Activated T-helper 17 cell treated with anti-CD3 and anti-CD28 coated beads, Interleukin-2, amount 50 U/mL, for 72 hours (primary cell): ENCODE data around the gene KRT6A. TPM values are rescaled to one million over a fixed set of nuclear protein-coding genes. Genes with fewer than 3 reads are reported as not detected.
"Not testable (repeated sequence)": the region's sequence is repeated elsewhere in the genome, so short reads cannot be mapped to it uniquely, and the experiment has no call there.

ENCODE experiments used
- ATAC-seq: fragments of 150-1000 bp; cut with Tn5 transposase; replicated peaks from 2 replicates; pipeline ENCODE4 v1.10.0; 2021; ENCODE audit warnings: mild to moderate bottlenecking, moderate library complexity
- H3K27ac Mint-ChIP-seq: one replicate; pipeline ENCODE4 v1.8.0; 2022; ENCODE audit warnings: mixed read lengths
- H3K27me3 Mint-ChIP-seq: one replicate; pipeline ENCODE4 v1.8.0; 2022; ENCODE audit warnings: mixed read lengths
- H3K36me3 Mint-ChIP-seq: one replicate; pipeline ENCODE4 v1.8.0; 2022; ENCODE audit warnings: low read depth, mild to moderate bottlenecking, mixed read lengths
- H3K4me1 Mint-ChIP-seq: one replicate; pipeline ENCODE4 v1.8.0; 2022; ENCODE audit warnings: mixed read lengths
- H3K4me3 Mint-ChIP-seq: one replicate; pipeline ENCODE4 v1.8.0; 2022; ENCODE audit warnings: mild to moderate bottlenecking, mixed read lengths
- H3K9me3 Mint-ChIP-seq: one replicate; pipeline ENCODE4 v1.8.0; 2022; ENCODE audit warnings: mixed read lengths
- total RNA-seq, 2 donors: library from RNA; stranded (reverse); gene quantifications; one replicate each; pipeline ENCODE4 v1.2.3, GENCODE V29; 2022

Gene KRT6A
- total RNA-seq, 2 donors from 2014 or later, result not detected

- no peak for ATAC-seq
- peaks cover 25% of the 10 kb centered on the region for H3K27me3 Mint-ChIP-seq
- no peak overlapping the region for H3K4me3 Mint-ChIP-seq
- no peaks in the 10 kb centered on the region for H3K9me3 Mint-ChIP-seq
- no peak overlapping the region for H3K27ac Mint-ChIP-seq
- no peaks in the 10 kb centered on the region for H3K36me3 Mint-ChIP-seq
- no peaks in the 10 kb centered on the region for H3K4me1 Mint-ChIP-seq
These were observed 6.9 kb upstream of the KRT6A start for GRCh38 chr12:52499806-52500560.

- Mint-ChIP-seq H3K27ac (no peak overlapping the region), H3K9me3 (no peaks in the 10 kb centered on the region), H3K36me3 (no peaks in the 10 kb centered on the region), H3K4me1 (no peaks in the 10 kb centered on the region), H3K27me3 (peaks cover 30% of the 10 kb centered on the region), H3K4me3 (no peak overlapping the region)
- ATAC-seq, result no peak
These were observed 5.9 kb upstream of the KRT6A start for GRCh38 chr12:52498946-52499345.

- H3K27me3 Mint-ChIP-seq, result peaks cover 39% of the 10 kb centered on the region
- no peak overlapping the region for H3K27ac Mint-ChIP-seq
- H3K4me1 Mint-ChIP-seq, result no peaks in the 10 kb centered on the region
- ATAC-seq, result no peak
- H3K9me3 Mint-ChIP-seq, result no peaks in the 10 kb centered on the region
- no peaks in the 10 kb centered on the region for H3K36me3 Mint-ChIP-seq
- H3K4me3 Mint-ChIP-seq, result no peak overlapping the region
These were observed 4.9 kb upstream of the KRT6A start for GRCh38 chr12:52497975-52498374.

GRCh38 chr12:52496590-52497071 lies 3.6 kb upstream of the KRT6A start:
- Mint-ChIP-seq H3K9me3 (no peaks in the 10 kb centered on the region), H3K27ac (no peak overlapping the region), H3K4me1 (no peaks in the 10 kb centered on the region), H3K36me3 (no peaks in the 10 kb centered on the region), H3K27me3 (peaks cover 41% of the 10 kb centered on the region), H3K4me3 (no peak overlapping the region)
- ATAC-seq, result no peak

- H3K9me3 Mint-ChIP-seq, result no peaks in the 10 kb centered on the region
- H3K4me3 Mint-ChIP-seq, result no peak overlapping the region
- H3K36me3 Mint-ChIP-seq, result no peaks in the 10 kb centered on the region
- H3K27ac Mint-ChIP-seq, result no peak overlapping the region
- ATAC-seq, result no peak
- H3K27me3 Mint-ChIP-seq, result peaks cover 45% of the 10 kb centered on the region
- H3K4me1 Mint-ChIP-seq, result no peaks in the 10 kb centered on the region
These were observed 3.0 kb upstream of the KRT6A start for GRCh38 chr12:52496054-52496453.

GRCh38 chr12:52495389-52495788 lies 2.3 kb upstream of the KRT6A start:
- Mint-ChIP-seq H3K4me3 (no peak overlapping the region), H3K9me3 (no peaks in the 10 kb centered on the region), H3K36me3 (no peaks in the 10 kb centered on the region), H3K4me1 (no peaks in the 10 kb centered on the region), H3K27ac (no peak overlapping the region), H3K27me3 (peaks cover 48% of the 10 kb centered on the region)
- ATAC-seq, result no peak

- Mint-ChIP-seq H3K4me1 (no peaks in the 10 kb centered on the region), H3K27ac (no peak overlapping the region), H3K9me3 (no peaks in the 10 kb centered on the region), H3K27me3 (peaks cover 48% of the 10 kb centered on the region), H3K4me3 (no peak overlapping the region), H3K36me3 (no peaks in the 10 kb centered on the region)
- ATAC-seq, result no peak
These were observed 1.5 kb upstream of the KRT6A start for GRCh38 chr12:52494518-52494917.

GRCh38 chr12:52494100-52494499 lies 1.0 kb upstream of the KRT6A start:
- ATAC-seq, result no peak
- no peak overlapping the region for H3K27ac Mint-ChIP-seq

GRCh38 chr12:52492405-52492804 lies 652 bp downstream of the KRT6A start:
- peaks cover 50% of the 10 kb centered on the region for H3K27me3 Mint-ChIP-seq
- not testable (repeated sequence) for H3K4me3 Mint-ChIP-seq, H3K9me3 Mint-ChIP-seq, H3K27ac Mint-ChIP-seq, H3K36me3 Mint-ChIP-seq, ATAC-seq, H3K4me1 Mint-ChIP-seq

More at GRCh38 chr12:52494100-52494499, 1.0 kb upstream of the KRT6A start:
- H3K4me1 Mint-ChIP-seq, result no peaks in the 10 kb centered on the region
- no peak overlapping the region for H3K4me3 Mint-ChIP-seq
- H3K9me3 Mint-ChIP-seq, result no peaks in the 10 kb centered on the region
- no peaks in the 10 kb centered on the region for H3K36me3 Mint-ChIP-seq
- peaks cover 48% of the 10 kb centered on the region for H3K27me3 Mint-ChIP-seq

- not testable (repeated sequence) for H3K36me3 Mint-ChIP-seq, H3K4me1 Mint-ChIP-seq, ATAC-seq, H3K27ac Mint-ChIP-seq, H3K4me3 Mint-ChIP-seq, H3K9me3 Mint-ChIP-seq
- peaks cover 57% of the 10 kb centered on the region for H3K27me3 Mint-ChIP-seq
These were observed 1.6 kb downstream of the KRT6A start for GRCh38 chr12:52491495-52491894.

GRCh38 chr12:52488736-52489135 lies 4.3 kb downstream of the KRT6A start:
- Mint-ChIP-seq H3K4me3 (no peak overlapping the region), H3K4me1 (no peaks in the 10 kb centered on the region), H3K36me3 (no peaks in the 10 kb centered on the region), H3K27me3 (peaks cover 57% of the 10 kb centered on the region), H3K27ac (no peak overlapping the region), H3K9me3 (peaks cover 5% of the 10 kb centered on the region)
- ATAC-seq, result no peak

GRCh38 chr12:52487744-52488443 lies 5.2 kb downstream of the KRT6A start:
- peaks cover 59% of the 10 kb centered on the region for H3K27me3 Mint-ChIP-seq
- not testable (repeated sequence) for H3K9me3 Mint-ChIP-seq, H3K4me3 Mint-ChIP-seq, H3K36me3 Mint-ChIP-seq, H3K4me1 Mint-ChIP-seq, H3K27ac Mint-ChIP-seq, ATAC-seq

- ATAC-seq, result no peak
- Mint-ChIP-seq H3K4me1 (no peaks in the 10 kb centered on the region), H3K36me3 (no peaks in the 10 kb centered on the region), H3K4me3 (no peak overlapping the region), H3K27me3 (peaks cover 61% of the 10 kb centered on the region), H3K9me3 (peaks cover 5% of the 10 kb centered on the region), H3K27ac (no peak overlapping the region)
These were observed 5.8 kb downstream of the KRT6A start for GRCh38 chr12:52487211-52487610.

GRCh38 chr12:52486166-52487105 lies 6.6 kb downstream of the KRT6A start:
- no peaks in the 10 kb centered on the region for H3K36me3 Mint-ChIP-seq
- ATAC-seq, result no peak
- no peak overlapping the region for H3K27ac Mint-ChIP-seq
- H3K9me3 Mint-ChIP-seq, result peaks cover 5% of the 10 kb centered on the region
- no peaks in the 10 kb centered on the region for H3K4me1 Mint-ChIP-seq
- H3K4me3 Mint-ChIP-seq, result no peak overlapping the region
- peaks cover 55% of the 10 kb centered on the region for H3K27me3 Mint-ChIP-seq
